ENCODE measurements around the gene PRR5. TPM values are rescaled to one million over a fixed set of nuclear protein-coding genes. Genes with fewer than 3 reads are reported as not detected.

Gene PRR5
- total RNA-seq, 1 experiment from 2014 or later = 11.3 TPM

DNA sequence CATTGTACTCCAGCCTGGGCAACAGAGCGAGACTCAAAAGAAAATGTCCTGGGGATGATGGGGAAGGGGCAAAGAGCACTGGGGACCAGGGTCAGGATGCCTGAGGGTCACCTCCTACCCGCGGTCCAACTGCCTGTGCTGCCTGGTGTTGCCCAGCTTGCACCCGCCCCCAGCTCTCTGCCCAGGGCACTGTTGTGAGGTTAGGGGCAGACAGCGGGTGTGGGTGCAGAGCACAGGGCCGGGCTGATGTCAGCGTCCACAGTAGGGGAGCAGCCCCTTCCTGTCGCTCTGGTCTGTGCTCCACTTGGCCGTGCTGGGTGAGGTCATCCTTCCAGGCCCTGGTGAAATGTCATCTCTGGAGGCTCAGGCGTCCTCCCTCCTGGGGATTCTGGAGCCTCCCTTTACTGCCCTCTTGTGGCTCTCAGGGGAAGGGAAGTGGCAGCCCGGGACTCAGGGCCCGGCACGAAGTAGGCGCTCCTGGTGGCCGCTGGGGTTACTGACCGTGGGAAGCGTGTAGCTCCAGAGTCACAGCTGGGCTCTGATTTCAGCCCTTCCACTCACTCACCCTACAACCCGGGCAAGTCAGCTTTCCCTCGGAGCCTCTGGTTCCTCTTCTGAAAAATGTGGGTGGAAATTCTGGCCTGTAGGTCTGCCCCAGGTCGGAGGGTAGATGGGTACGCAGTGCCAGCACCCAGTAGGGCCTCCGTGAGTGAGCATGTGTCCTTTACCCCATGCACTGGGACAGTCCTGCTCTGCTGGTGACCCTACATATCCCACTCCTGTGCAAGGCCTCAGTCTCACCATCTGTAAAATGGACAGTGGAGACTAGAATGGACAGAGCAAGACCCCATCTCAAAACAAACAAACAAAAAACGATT lies 17.3 kb upstream of the PRR5 start:
- in situ Hi-C loops (cut with HindIII; ENCODE audit: low pct_unique_long_range_greater_than_20kb, low sequenced_read_pairs) = no loop called here
- peak; percentile 96 for DNase-seq (ENCODE audit: low read depth, low spot score)

DNA sequence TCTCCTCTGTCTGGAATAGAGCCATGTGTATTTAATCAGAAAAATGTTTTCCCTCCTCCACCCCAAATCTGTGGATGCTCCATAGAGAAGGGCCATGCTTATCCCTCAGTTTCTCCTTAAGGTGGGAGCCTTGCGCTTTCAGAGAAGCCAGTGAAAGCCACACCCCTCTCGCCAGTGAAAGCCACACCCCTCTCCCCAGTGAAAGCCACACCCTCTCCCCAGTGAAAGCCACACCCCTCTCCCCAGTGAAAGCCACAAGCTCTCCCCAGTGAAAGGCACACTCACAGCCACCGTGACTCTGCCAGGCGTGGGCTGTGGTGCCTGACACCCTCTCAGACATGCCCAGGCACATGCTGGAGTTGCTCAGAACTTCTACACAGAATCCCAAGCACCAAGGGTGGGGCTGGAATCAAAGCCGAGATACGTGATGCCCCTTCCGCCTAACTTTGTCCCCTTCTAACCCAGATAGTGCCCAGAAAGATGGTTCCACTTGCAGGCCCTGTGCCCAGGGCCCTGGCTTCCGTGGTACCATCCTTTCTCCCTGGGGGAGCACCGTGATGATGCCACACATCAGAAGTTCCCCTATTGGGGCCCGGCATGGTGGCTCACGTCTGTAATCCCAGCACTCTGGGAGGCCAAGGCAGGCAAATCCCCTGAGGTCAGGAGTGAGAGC lies 16.5 kb upstream of the PRR5 start:
- peak; percentile 83 for DNase-seq (ENCODE audit: low read depth, low spot score)
- in situ Hi-C loops (cut with HindIII; ENCODE audit: low pct_unique_long_range_greater_than_20kb, low sequenced_read_pairs) = no loop called here

DNA sequence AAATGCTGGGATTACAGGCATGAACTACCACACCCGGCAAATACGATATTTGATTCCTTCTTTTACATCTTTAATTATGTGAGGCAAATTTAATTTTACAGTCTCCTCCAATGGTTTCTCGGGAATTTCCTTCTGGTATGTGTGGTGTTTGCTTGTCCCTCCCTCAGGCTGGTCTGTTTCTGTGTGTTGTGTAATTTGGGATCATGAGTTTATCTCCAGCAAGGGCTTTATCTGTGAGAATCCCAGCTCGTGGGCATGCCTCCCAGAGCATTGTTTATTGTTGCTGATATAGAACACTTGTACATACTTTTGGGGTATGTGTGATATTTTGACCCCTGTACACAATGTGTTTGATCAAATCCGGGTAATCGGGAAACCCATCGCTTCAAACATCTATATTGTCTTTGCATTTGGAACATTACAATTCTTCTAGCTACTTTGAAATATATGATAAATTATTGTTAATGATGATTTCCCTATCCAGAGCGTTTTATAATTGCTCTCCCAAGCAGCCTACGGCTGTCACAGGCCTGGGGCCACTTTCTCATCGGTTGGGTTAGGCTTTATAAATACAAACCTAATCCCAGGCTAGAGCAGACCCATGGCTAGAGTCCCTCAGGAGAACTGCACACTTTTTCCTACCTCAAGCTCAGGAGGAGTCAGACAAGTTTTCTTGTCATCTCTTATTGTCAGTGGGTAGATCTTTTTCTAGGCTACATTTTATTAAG lies 15.0 kb upstream of the PRR5 start:
- in situ Hi-C loops (cut with HindIII; ENCODE audit: low pct_unique_long_range_greater_than_20kb, low sequenced_read_pairs) = no loop called here
- peak; percentile 89 for DNase-seq (ENCODE audit: low read depth, low spot score)

DNA sequence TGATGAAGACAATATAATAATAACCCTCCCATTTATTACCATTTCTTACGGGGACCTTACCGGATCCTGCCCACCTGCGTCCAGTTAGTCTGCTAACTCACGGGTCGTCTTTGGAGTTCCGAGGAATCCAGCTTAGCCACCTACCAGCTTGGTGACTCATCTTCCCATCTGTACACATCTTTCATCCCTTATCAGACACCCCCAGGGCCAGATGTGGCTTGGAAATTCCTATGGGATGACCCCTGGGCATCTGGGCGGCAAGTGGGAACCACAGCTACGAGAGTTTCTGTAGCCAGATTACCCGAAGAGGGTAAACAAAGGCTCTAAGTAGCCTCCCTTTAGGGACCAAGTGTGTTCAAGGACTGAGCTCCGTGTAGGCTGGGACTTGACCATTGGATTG lies 12.8 kb upstream of the PRR5 start:
- no peak for DNase-seq (ENCODE audit: low read depth, low spot score)
- in situ Hi-C loops (cut with HindIII; ENCODE audit: low pct_unique_long_range_greater_than_20kb, low sequenced_read_pairs) = no loop called here

DNA sequence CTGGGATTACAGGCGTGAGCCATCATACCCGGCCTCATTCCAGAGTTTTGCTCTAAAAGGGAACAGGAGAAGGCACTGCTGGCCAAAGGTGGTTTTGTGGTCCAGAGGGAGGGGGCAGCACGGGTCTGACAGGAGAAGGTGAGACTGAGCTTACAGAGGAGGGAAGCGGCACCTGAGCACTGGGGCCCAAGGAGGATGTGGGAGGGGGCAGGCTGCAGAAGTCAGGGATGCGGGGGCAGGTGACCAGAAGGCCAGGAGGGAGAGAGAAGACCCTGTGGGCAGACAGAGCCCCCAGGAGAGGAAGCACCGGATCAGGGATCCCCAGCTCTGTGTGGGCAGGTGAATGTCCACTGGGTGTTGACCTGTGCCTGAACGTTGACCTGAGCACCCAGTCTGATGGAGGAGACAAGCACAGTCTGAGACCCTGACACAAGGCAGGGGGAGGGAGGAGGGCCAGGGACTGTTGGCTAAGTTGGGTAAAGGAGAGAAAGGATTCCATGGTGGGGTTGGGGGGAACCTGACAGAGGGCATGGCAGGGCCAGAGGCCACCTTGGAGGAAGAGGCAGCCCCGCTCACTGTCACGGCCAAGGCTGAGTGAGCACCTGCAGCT lies 12.0 kb upstream of the PRR5 start:
- in situ Hi-C loops (cut with HindIII; ENCODE audit: low pct_unique_long_range_greater_than_20kb, low sequenced_read_pairs) = no loop called here
- DNase-seq (ENCODE audit: low read depth, low spot score) = no peak

DNA sequence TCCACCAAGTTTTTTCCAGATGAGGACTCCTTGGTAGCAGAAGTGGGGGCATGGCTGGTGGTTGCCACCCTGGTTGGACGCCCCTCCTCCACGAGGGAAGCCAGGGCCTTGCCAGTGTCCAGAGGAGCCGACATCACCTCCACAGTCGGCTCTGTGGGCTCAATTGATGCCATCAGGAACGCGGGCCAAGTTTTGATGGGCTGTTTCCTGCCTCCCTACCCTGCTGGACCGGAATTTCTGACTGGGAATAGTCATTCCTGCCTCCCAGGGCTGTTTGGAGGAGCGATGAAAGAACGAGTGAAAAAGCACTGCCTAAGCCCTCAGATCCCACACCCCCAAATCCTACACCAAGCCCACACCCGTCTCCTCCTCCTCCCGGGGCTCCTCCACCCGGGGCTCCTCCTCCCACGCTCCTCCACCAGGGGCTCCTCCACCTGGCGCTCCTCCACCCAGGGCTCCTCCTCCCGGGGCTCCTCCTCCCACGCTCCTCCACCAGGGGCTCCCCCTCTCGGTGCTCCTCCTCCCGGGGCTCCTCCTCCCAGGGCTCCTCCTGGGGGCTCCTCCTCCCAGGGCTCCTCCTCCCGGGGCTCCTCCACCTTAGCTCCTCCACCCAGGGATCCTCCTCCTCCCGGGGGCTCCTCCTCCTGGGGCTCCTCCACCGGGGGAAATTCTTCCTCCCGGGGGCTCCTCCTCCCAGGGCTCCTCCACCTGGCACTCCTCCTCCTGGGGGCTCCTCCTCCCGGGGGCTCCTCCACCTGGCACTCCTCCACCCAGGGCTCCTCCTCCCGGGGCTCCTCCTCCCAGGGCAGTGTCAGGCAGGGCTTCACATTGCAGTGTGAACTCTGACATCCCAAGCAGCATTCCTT lies 10.0 kb upstream of the PRR5 start:
- DNase-seq (ENCODE audit: low read depth, low spot score) = no peak
- in situ Hi-C loops (cut with HindIII; ENCODE audit: low pct_unique_long_range_greater_than_20kb, low sequenced_read_pairs) = no loop called here

DNA sequence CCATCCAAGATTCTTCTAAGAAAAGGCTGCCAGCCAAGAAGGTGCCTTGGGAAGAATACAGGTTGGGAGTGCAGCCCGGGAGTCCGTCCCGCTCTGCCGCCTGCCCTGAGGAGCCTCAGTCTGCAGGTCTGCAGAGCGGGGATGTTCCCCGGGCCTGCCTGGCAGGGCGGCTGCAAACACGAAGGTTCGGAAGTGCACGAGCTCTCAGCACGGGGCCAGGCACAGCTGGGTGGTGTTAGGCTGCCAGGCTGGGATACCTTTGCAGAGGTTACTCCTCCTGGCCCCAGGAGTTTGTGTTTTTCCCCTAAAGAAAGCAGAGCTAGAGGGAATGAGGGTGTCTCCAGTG lies 9.4 kb upstream of the PRR5 start:
- in situ Hi-C loops (cut with HindIII; ENCODE audit: low pct_unique_long_range_greater_than_20kb, low sequenced_read_pairs) = no loop called here

DNA sequence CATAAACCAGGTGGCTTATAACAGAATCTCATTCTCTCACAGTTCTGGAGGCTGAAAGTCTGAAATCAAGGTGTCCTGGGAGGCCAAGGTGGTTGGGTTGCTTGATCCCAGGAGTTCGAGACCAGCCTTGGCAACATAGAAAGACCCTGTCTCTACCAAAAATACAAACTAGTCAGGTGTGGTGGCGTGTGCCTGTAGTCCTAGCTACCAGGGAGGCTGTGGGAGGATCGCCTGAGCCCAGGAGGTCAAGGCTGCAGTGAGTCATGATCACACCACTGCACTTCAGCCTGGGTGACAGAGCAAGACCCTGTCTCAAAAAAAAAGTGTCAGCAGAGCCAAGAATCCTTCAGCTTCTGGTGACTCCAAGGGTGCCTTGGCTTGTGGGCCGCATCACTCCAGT lies 8.9 kb upstream of the PRR5 start:
- DNase-seq (ENCODE audit: low read depth, low spot score) = no peak

More for the DNA sequence above, 9.4 kb upstream of the PRR5 start:
- DNase-seq (ENCODE audit: low read depth, low spot score) = no peak

DNA sequence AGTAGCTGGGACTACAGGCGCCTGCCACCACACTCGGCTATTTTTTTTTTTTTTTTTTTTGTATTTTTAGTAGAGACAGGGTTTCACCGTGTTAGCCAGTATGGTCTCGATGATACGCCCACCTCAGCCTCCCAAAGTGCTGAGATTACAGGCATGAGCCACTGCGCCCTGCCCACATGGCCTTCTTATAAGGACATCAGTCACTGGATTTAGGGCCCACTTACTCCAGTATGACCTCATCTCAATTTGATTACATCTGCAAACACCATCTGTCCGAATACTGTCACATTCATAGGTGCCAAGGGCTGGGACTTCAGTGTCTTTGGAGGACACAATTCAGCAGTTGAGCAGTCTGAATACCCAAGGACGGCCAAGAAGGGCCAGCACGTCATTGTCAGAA lies 8.2 kb upstream of the PRR5 start:
- no peak for DNase-seq (ENCODE audit: low read depth, low spot score)
- in situ Hi-C loops (cut with HindIII; ENCODE audit: low pct_unique_long_range_greater_than_20kb, low sequenced_read_pairs) = no loop called here

More for the DNA sequence above, 8.9 kb upstream of the PRR5 start:
- in situ Hi-C loops (cut with HindIII; ENCODE audit: low pct_unique_long_range_greater_than_20kb, low sequenced_read_pairs) = no loop called here

DNA sequence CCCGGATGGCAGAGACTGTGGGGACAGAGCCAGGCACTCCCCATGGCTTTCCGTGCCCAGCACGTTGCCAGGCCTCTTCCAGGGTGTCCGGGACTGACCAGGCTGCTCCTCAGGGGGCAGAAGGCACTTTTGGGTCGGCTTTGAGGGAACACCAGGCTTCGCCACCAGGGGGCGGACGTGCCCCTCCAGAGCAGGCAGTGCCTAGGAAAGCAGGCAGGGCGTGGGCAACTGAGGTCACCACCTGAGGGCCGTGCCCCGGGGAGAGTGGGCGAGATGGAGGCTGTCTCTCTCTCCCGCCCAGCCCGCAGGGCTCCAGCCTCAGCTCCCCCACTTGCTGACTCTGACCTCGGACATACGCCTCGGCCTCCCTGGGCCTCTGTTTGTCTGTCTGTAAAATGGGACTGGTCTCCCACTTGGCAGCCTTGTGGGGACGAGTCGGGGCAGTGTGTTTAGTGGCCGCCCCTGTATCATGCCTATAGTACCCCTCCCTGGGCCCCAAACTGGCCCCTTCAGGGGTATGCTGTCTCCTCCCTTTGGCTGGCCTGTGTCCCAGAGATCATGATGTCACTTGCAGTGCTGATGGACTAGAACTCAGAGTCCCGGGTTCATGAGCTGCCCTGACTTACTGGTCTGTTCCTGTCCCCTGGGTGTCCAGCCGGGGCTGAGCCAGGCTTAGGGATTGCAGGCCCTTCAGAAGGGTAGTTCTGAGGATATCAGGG lies 4.4 kb upstream of the PRR5 start:
- in situ Hi-C loops (cut with HindIII; ENCODE audit: low pct_unique_long_range_greater_than_20kb, low sequenced_read_pairs) = no loop called here
- peak; percentile 89 for DNase-seq (ENCODE audit: low read depth, low spot score)

DNA sequence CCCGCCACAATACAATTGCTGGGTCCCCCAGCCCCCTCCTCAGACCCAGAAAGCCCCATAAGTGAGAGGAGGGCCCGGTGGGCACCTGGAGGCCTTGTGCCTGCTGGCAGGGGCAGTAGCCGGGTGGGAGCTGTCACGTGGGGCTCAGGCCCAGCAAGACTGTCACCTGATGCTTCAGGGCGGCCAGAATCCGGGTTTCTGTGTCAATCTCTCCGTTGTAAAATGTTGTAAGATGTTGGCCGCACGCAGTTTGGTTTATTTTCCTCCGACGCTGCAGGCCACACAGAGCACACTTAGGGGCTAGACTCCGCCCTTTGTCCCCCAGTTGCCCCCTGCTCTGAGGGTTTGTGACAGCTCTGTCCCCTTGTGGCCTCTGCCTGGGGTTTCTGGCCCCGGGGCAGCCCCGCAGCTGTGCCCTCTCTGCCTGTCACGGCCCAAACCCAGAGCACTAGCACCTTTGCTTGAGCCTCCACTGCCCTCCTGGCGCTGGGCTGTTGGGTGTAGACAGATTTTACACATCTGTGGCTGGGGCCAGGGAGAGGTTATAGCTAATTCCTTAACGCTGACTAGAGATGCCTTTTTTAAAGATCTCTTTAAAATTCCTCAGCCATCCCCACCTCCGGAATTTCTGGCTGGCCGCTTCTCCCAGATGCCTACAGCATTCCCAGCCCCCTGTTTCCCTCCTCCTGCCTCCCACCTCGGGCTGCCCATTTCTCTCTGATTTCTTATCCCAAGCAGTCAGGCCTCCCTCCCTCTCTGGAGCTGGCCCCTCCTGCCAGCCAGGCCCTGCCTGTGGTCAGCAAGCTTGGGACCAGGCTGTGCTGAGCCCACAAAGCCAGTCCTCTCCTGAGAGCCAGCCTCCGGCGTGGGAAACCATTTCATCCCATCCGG lies 3.2 kb upstream of the PRR5 start:
- in situ Hi-C loops (cut with HindIII; ENCODE audit: low pct_unique_long_range_greater_than_20kb, low sequenced_read_pairs) = no loop called here

DNA sequence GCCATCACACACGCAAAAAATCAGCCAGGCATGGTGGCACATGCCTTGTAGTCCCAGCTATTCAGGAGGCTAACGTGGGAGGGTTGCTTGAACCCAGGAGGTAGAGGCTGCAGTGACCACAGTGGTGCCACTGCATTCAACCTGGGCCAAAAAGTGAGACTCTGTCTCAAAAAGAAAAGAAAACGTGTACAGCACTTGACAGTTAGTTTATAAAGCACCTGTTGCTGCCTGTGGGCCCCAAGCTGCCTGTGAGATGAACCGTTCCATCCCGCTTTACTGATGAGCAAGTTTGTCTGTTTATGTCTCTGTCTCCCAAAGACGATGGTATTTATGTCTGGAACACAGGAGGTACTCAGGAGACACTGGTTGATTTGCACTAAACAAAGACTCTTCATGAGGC lies 1.5 kb upstream of the PRR5 start:
- DNase-seq (ENCODE audit: low read depth, low spot score) = no peak
- in situ Hi-C loops (cut with HindIII; ENCODE audit: low pct_unique_long_range_greater_than_20kb, low sequenced_read_pairs) = no loop called here

More for the DNA sequence above, 3.2 kb upstream of the PRR5 start:
- DNase-seq (ENCODE audit: low read depth, low spot score) = peak; percentile 26

DNA sequence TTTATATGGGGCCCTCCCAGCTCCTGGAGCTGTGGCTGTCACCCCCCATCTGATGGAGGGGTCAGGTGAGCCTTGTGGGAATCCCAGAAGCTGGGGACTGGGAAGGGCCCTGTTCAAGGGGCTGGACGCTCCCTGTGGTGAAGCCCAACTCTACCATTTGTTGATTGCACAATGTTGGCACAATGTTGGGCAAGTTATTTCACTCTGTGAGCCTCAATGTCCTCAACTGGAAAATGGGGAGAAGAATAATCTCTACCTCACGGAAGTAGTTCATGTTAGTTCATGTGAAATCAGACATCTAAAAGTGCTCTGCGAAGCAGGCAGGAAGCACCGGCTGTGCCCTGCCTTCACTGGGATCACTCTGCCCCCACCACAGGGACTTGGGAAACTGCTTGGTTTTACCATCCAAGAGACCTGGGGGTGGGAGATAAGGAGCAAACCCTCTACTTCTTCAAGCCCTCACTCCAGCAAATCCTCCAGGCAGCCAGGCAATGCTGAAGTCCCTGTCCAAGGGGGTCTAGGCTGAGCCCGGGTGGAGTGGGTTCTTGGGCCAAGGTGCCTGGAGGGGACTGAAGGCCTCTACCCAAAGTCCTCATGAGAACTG lies 715 bp upstream of the PRR5 start:
- no peak for DNase-seq (ENCODE audit: low read depth, low spot score)
- in situ Hi-C loops (cut with HindIII; ENCODE audit: low pct_unique_long_range_greater_than_20kb, low sequenced_read_pairs) = no loop called here

DNA sequence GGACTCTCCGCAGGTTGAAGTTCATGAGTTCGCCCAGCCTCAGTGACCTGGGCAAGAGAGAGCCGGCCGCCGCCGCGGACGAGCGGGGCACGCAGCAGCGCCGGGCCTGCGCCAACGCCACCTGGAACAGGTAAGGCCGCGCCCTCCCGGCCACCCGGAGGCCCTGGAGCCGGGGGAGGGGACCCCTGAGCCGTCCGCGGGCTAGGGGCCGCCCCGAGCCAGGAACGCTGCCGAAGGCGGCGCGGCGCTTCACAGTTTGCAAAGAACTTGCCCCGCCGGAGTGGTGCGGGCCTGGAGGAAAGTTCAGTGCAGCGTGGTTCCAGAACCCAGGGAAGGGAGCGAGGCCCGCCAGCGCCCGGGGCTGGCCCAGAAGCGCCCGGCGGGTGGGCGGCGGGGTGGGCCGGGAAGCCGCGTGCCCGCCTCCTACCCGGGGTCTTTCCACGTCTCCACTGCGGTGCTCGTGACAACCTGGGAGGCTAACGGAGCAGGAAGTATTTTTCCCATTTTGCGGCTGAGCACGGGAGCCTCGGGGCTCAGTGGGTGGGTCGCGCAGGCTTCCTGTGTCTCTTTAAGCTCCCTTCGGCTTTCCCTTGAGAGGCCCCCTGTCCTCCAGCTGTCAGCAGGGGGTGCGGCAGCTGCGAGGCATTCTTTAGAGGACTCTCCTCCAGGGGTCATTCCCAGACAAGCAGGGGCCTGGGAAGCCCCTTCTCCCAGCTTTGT lies 635 bp downstream of the PRR5 start:
- in situ Hi-C loops (cut with HindIII; ENCODE audit: low pct_unique_long_range_greater_than_20kb, low sequenced_read_pairs) = no loop called here

More for the DNA sequence above, 635 bp downstream of the PRR5 start:
- DNase-seq (ENCODE audit: low read depth, low spot score) = peak; percentile 33
